ENCODE measurements around the gene DCDC2B. TPM values are rescaled to one million over a fixed set of nuclear protein-coding genes. Genes with fewer than 3 reads are reported as not detected.
A peak's percentile ranks its signal among the peaks of the same experiment; 100 is the strongest.
"Not testable (repeated sequence)": the region's sequence is repeated elsewhere in the genome, so short reads cannot be mapped to it uniquely, and the experiment has no call there.

DCDC2B gene
- polyA plus RNA-seq, 4 donors = 0.41 TPM; not detected in 3

GRCh38 chr1:32255072-32256071 is 46.5 kb downstream of the DCDC2B start:
- WGBS, 3 donors = 61 to 75% (median 73%) methylated on average over 10 of the region's 10 CpGs
- H3K4me1 ChIP-seq (ENCODE audit: control insufficient read depth in 3 of 3, insufficient read depth in 2 of 3, low read depth in 1 of 3, low read length in 2 of 3) = peaks cover 0 to 8% (median 0%) of the 10 kb centered on the region in 3 donors
- peak overlapping the region in 1 of 3 donors; percentile 49 for H3K27ac ChIP-seq (ENCODE audit: low read depth in 1 of 3, low read length in 2 of 3)

GRCh38 chr1:32256473-32257226 is 47.8 kb downstream of the DCDC2B start:
- H3K4me3 ChIP-seq (ENCODE audit: low read depth in 1 of 3, low read length in 3 of 3) = no peak overlapping the region

More at GRCh38 chr1:32255072-32256071, 46.5 kb downstream of the DCDC2B start:
- Histone ChIP-seq H3K9me3 (ENCODE audit: control insufficient read depth in 2 of 2, insufficient read depth in 1 of 2, low read depth in 1 of 2, low read length in 1 of 2) (no peaks in the 10 kb centered on the region), H3K4me3 (ENCODE audit: low read depth in 1 of 3, low read length in 3 of 3) (peak overlapping the region in 1 of 3 donors; percentile 28), H3K36me3 (ENCODE audit: control insufficient read depth in 3 of 3, insufficient read depth in 2 of 3, low read depth in 1 of 3, low read length in 3 of 3) (no peaks in the 10 kb centered on the region), H3K27me3 (ENCODE audit: control insufficient read depth in 3 of 3, insufficient read depth in 3 of 3, low read length in 3 of 3) (no peaks in the 10 kb centered on the region)
- FAIRE-seq (no peak), DNase-seq (no peak)

GRCh38 chr1:32257227-32257508 is 48.3 kb downstream of the DCDC2B start:
- H3K27ac ChIP-seq (ENCODE audit: low read depth in 1 of 3, low read length in 2 of 3) = peak overlapping the region in 1 of 3 donors; percentile 13
- no peak overlapping the region for H3K4me3 ChIP-seq (ENCODE audit: low read depth in 1 of 3, low read length in 3 of 3)
- H3K9me3 ChIP-seq (ENCODE audit: control insufficient read depth in 2 of 2, insufficient read depth in 1 of 2, low read depth in 1 of 2, low read length in 1 of 2) = no peaks in the 10 kb centered on the region
- WGBS, 3 donors = 86 to 98% (median 91%) methylated on average over 6 of the region's 6 CpGs
- no peaks in the 10 kb centered on the region for H3K4me1 ChIP-seq (ENCODE audit: control insufficient read depth in 3 of 3, insufficient read depth in 2 of 3, low read depth in 1 of 3, low read length in 2 of 3)
- no peaks in the 10 kb centered on the region for H3K36me3 ChIP-seq (ENCODE audit: control insufficient read depth in 3 of 3, insufficient read depth in 2 of 3, low read depth in 1 of 3, low read length in 3 of 3)
- FAIRE-seq = no peak
- DNase-seq = no peak
- no peaks in the 10 kb centered on the region for H3K27me3 ChIP-seq (ENCODE audit: control insufficient read depth in 3 of 3, insufficient read depth in 3 of 3, low read length in 3 of 3)

More at GRCh38 chr1:32256473-32257226, 47.8 kb downstream of the DCDC2B start:
- Histone ChIP-seq H3K9me3 (ENCODE audit: control insufficient read depth in 2 of 2, insufficient read depth in 1 of 2, low read depth in 1 of 2, low read length in 1 of 2) (no peaks in the 10 kb centered on the region), H3K27ac (ENCODE audit: low read depth in 1 of 3, low read length in 2 of 3) (peak overlapping the region in 1 of 3 donors; percentile 63), H3K4me1 (ENCODE audit: control insufficient read depth in 3 of 3, insufficient read depth in 2 of 3, low read depth in 1 of 3, low read length in 2 of 3) (no peaks in the 10 kb centered on the region), H3K27me3 (ENCODE audit: control insufficient read depth in 3 of 3, insufficient read depth in 3 of 3, low read length in 3 of 3) (no peaks in the 10 kb centered on the region), H3K36me3 (ENCODE audit: control insufficient read depth in 3 of 3, insufficient read depth in 2 of 3, low read depth in 1 of 3, low read length in 3 of 3) (no peaks in the 10 kb centered on the region)
- DNase-seq (no peak), FAIRE-seq (no peak)
- 57 to 74% (median 69%) methylated on average over 9 of the region's 9 CpGs for WGBS, 3 donors

- not testable (repeated sequence) for H3K4me1 ChIP-seq (ENCODE audit: control insufficient read depth in 3 of 3, insufficient read depth in 2 of 3, low read depth in 1 of 3, low read length in 2 of 3); H3K36me3 ChIP-seq (ENCODE audit: control insufficient read depth in 3 of 3, insufficient read depth in 2 of 3, low read depth in 1 of 3, low read length in 3 of 3); DNase-seq; FAIRE-seq; H3K9me3 ChIP-seq (ENCODE audit: control insufficient read depth in 2 of 2, insufficient read depth in 1 of 2, low read depth in 1 of 2, low read length in 1 of 2); H3K4me3 ChIP-seq (ENCODE audit: low read depth in 1 of 3, low read length in 3 of 3); H3K27ac ChIP-seq (ENCODE audit: low read depth in 1 of 3, low read length in 2 of 3); H3K27me3 ChIP-seq (ENCODE audit: control insufficient read depth in 3 of 3, insufficient read depth in 3 of 3, low read length in 3 of 3)
- WGBS, 3 donors = 92 to 99% (median 95%) methylated on average over 4 of the region's 4 CpGs
Measured at GRCh38 chr1:32263236-32263593, 54.3 kb downstream of the DCDC2B start.

- H3K36me3 ChIP-seq (ENCODE audit: control insufficient read depth in 3 of 3, insufficient read depth in 2 of 3, low read depth in 1 of 3, low read length in 3 of 3) = no peaks in the 10 kb centered on the region
- no peaks in the 10 kb centered on the region for H3K4me1 ChIP-seq (ENCODE audit: control insufficient read depth in 3 of 3, insufficient read depth in 2 of 3, low read depth in 1 of 3, low read length in 2 of 3)
- H3K27me3 ChIP-seq (ENCODE audit: control insufficient read depth in 3 of 3, insufficient read depth in 3 of 3, low read length in 3 of 3) = no peaks in the 10 kb centered on the region
- no peak overlapping the region for H3K27ac ChIP-seq (ENCODE audit: low read depth in 1 of 3, low read length in 2 of 3)
- DNase-seq = no peak
- 75 to 93% (median 84%) methylated on average over 4 of the region's 4 CpGs for WGBS, 3 donors
- FAIRE-seq = no peak
- H3K9me3 ChIP-seq (ENCODE audit: control insufficient read depth in 2 of 2, insufficient read depth in 1 of 2, low read depth in 1 of 2, low read length in 1 of 2) = no peaks in the 10 kb centered on the region
- H3K4me3 ChIP-seq (ENCODE audit: low read depth in 1 of 3, low read length in 3 of 3) = no peak overlapping the region
Measured at GRCh38 chr1:32263744-32264143, 54.9 kb downstream of the DCDC2B start.

Other genes with a start within 250 kb of the DCDC2B start
- gene KHDRBS1, start 195.2 kb upstream of the DCDC2B start, polyA plus RNA-seq = 100 to 1,000 TPM in 1 of 4 donors, 10 to 100 TPM in 3; 50.1 to 123 (median 77.7) TPM
- gene TMEM39B, start 136.2 kb upstream of the DCDC2B start, polyA plus RNA-seq = 10 to 100 TPM in 2 of 4 donors, 1 to 10 TPM in 2; 4.2 to 15.6 (median 8.0) TPM
- gene KPNA6, start 101.0 kb upstream of the DCDC2B start, polyA plus RNA-seq = 10 to 100 TPM in 2 of 4 donors, 1 to 10 TPM in 2; 5.4 to 25.6 (median 9.1) TPM
- gene TXLNA, start 29.4 kb upstream of the DCDC2B start, polyA plus RNA-seq = 10 to 100 TPM in 2 of 4 donors, 1 to 10 TPM in 2; 6.9 to 28.1 (median 18.1) TPM
- 1 to 10 TPM; 2.5 to 9.3 (median 6.2) TPM for gene CCDC28B, start 8.5 kb upstream of the DCDC2B start, polyA plus RNA-seq
- 1 to 10 TPM in 3 of 4 donors, under 1 TPM in 1; 0.54 to 4.8 (median 1.8) TPM for gene IQCC, start 3.4 kb upstream of the DCDC2B start, polyA plus RNA-seq
- gene TMEM234, start 13.3 kb downstream of the DCDC2B start, polyA plus RNA-seq = 10 to 100 TPM in 2 of 4 donors, 1 to 10 TPM in 2; 6.5 to 22.1 (median 10.5) TPM
- gene EIF3I, start 13.3 kb downstream of the DCDC2B start, polyA plus RNA-seq = 100 to 1,000 TPM; 158 to 234 (median 169) TPM
- gene FAM167B, start 38.1 kb downstream of the DCDC2B start, polyA plus RNA-seq = 1 to 10 TPM; 1.4 to 6.4 (median 2.6) TPM
- 10 to 100 TPM in 1 of 4 donors, 1 to 10 TPM in 3; 3.1 to 14.1 (median 4.0) TPM for gene LCK, start 42.2 kb downstream of the DCDC2B start, polyA plus RNA-seq
- 100 to 1,000 TPM in 3 of 4 donors, 10 to 100 TPM in 1; 87.0 to 161 (median 112) TPM for gene HDAC1, start 83.0 kb downstream of the DCDC2B start, polyA plus RNA-seq
- gene MARCKSL1, start 127.1 kb downstream of the DCDC2B start, polyA plus RNA-seq = 100 to 1,000 TPM in 2 of 4 donors, 10 to 100 TPM in 2; 55.9 to 132 (median 91.1) TPM
- 10 to 100 TPM in 3 of 4 donors, 1 to 10 TPM in 1; 4.9 to 69.8 (median 28.0) TPM for gene FAM229A, start 153.4 kb downstream of the DCDC2B start, polyA plus RNA-seq
- 1 to 10 TPM in 1 of 4 donors, under 1 TPM in 2, not detected in 1; 0.45 to 5.2 (median 0.48) TPM for gene TSSK3, start 153.4 kb downstream of the DCDC2B start, polyA plus RNA-seq
- 10 to 100 TPM; 38.5 to 61.2 (median 39.4) TPM for gene BSDC1, start 185.4 kb downstream of the DCDC2B start, polyA plus RNA-seq

Measured in small intestine (tissue), 7 donors.